Germinal center (tissue), 1 donor: ENCODE results near the gene HIC2.
"Not testable (repeated sequence)": the region's sequence is repeated elsewhere in the genome, so short reads cannot be mapped to it uniquely, and the experiment has no call there.

Experiments
- DNase-seq: peaks from one replicate; pipeline ENCODE4 v3.0.0; 2012; ENCODE audit warnings: mixed read lengths, low spot score

Gene HIC2

GRCh38 chr22:21434378-21435233, 17.4 kb downstream of the HIC2 start:
- DNase-seq, result not testable (repeated sequence)

- DNase-seq, result not testable (repeated sequence)
Observed at GRCh38 chr22:21435998-21436810, 19.0 kb downstream of the HIC2 start.

GRCh38 chr22:21438013-21438412, 20.8 kb downstream of the HIC2 start:
- not testable (repeated sequence) for DNase-seq

- DNase-seq, result not testable (repeated sequence)
Observed at GRCh38 chr22:21440018-21440636, 23.0 kb downstream of the HIC2 start.

GRCh38 chr22:21440676-21441075, 23.5 kb downstream of the HIC2 start:
- not testable (repeated sequence) for DNase-seq

GRCh38 chr22:21441170-21441569, 24.0 kb downstream of the HIC2 start:
- DNase-seq, result not testable (repeated sequence)

- not testable (repeated sequence) for DNase-seq
Observed at GRCh38 chr22:21442123-21442522, 25.0 kb downstream of the HIC2 start.

GRCh38 chr22:21442646-21443045, 25.5 kb downstream of the HIC2 start:
- DNase-seq, result not testable (repeated sequence)

- no peak for DNase-seq
Observed at GRCh38 chr22:21443057-21443734, 26.0 kb downstream of the HIC2 start.

GRCh38 chr22:21443735-21444421, 26.7 kb downstream of the HIC2 start:
- DNase-seq, result no peak

GRCh38 chr22:21444701-21445436, 27.7 kb downstream of the HIC2 start:
- no peak for DNase-seq

- DNase-seq, result no peak
Observed at GRCh38 chr22:21445437-21446127, 28.4 kb downstream of the HIC2 start.

GRCh38 chr22:21446128-21446826, 29.1 kb downstream of the HIC2 start:
- no peak for DNase-seq

- DNase-seq, result no peak
Observed at GRCh38 chr22:21446827-21447690, 29.9 kb downstream of the HIC2 start.

GRCh38 chr22:21447694-21448402, 30.7 kb downstream of the HIC2 start:
- DNase-seq, result no peak

- no peak for DNase-seq
Observed at GRCh38 chr22:21448627-21449416, 31.7 kb downstream of the HIC2 start.
